H1 (cell line): ENCODE data around the gene DAGLA. TPM values are rescaled to one million over a fixed set of nuclear protein-coding genes. Genes with fewer than 3 reads are reported as not detected.

Experiments used
- CTCF ChIA-PET: fragments of 300-600 bp; sonication (Branson Sonifier 250); formaldehyde crosslinking; loops from one replicate; lab custom pipeline; 2021; ENCODE audit not compliant: partially characterized antibody; lab: Charles Lee
- POLR2A ChIA-PET: fragments of 300-600 bp; sonication (Branson Sonifier 250); formaldehyde crosslinking; loops from one replicate; lab custom pipeline; 2021; ENCODE audit warnings: inconsistent platforms; ENCODE audit not compliant: partially characterized antibody; lab: Charles Lee
- DNase-seq, 2 experiments: peaks; one replicate each; pipeline versions ENCODE4 v3.0.0 to v3.0.0-alpha.2; 2010 to 2022; ENCODE audit warnings: low spot score in 2 of 2, low read depth in 1 of 2, mixed read lengths in 1 of 2
- FAIRE-seq: peaks from 2 replicates; lab custom pipeline; 2011; peaks lifted over from hg19 to GRCh38; lab: Jason Lieb, UNC
- H2AFZ ChIP-seq: 2 replicates; pipeline ENCODE4 v1.8.1; 2012; ENCODE audit warnings: low read length, inconsistent platforms
- H2AK5ac ChIP-seq: 2 replicates; pipeline ENCODE4 v1.6.1; 2013; ENCODE audit warnings: low read depth, low read length
- H2BK120ac ChIP-seq: replicated peaks from 2 replicates; pipeline ENCODE3; 2013; ENCODE audit warnings: low read depth, low read length, inconsistent platforms
- H2BK12ac ChIP-seq: 2 replicates; pipeline ENCODE4 v1.6.1; 2013; ENCODE audit warnings: low read depth, low read length
- H2BK15ac ChIP-seq: 2 replicates; pipeline ENCODE4 v1.6.1; 2013; ENCODE audit warnings: low read length
- H2BK20ac ChIP-seq: 2 replicates; pipeline ENCODE4 v1.6.1; 2013; ENCODE audit warnings: low read length
- H2BK5ac ChIP-seq: 2 replicates; pipeline ENCODE4 v1.6.1; 2013; ENCODE audit warnings: low read depth, low read length
- H3K14ac ChIP-seq: 2 replicates; pipeline ENCODE4 v1.6.1; 2013; ENCODE audit warnings: inconsistent platforms; ENCODE audit not compliant: insufficient read length
- H3K18ac ChIP-seq: 2 replicates; pipeline ENCODE4 v1.6.1; 2013; ENCODE audit warnings: low read length; ENCODE audit errors: extremely low read depth
- H3K23ac ChIP-seq: 2 replicates; pipeline ENCODE4 v1.6.1; 2013; ENCODE audit warnings: inconsistent platforms; ENCODE audit not compliant: insufficient read length
- H3K23me2 ChIP-seq: 2 replicates; pipeline ENCODE4 v1.6.1; 2013; ENCODE audit warnings: low read depth, low read length
- H3K27ac ChIP-seq: 2 replicates; pipeline ENCODE4 v1.6.1; 2011; ENCODE audit warnings: low read depth, low read length, inconsistent platforms
- H3K27me3 ChIP-seq, 4 experiments: replicated peaks in 1 of 4; 1 replicate in 1 of 4; 2 replicates in 3 of 4; pipeline versions ENCODE4 v1.6.1 to v1.8.1; 2011 to 2013; ENCODE audit warnings: low read length in 3 of 4, mild to moderate bottlenecking in 3 of 4, inconsistent platforms in 2 of 4, mixed read lengths in 2 of 4, moderate library complexity in 1 of 4; ENCODE audit not compliant: control insufficient read depth in 3 of 4, insufficient read depth in 3 of 4; ENCODE audit errors: extremely low read depth in 1 of 4
- H3K36me3 ChIP-seq, 4 experiments: 2 replicates each; pipeline versions ENCODE4 v1.6.1 to v1.8.1; 2011 to 2013; ENCODE audit warnings: mild to moderate bottlenecking in 4 of 4, low read length in 3 of 4, moderate library complexity in 2 of 4, control low read depth in 1 of 4, inconsistent platforms in 1 of 4; ENCODE audit not compliant: insufficient read depth in 4 of 4, control insufficient read depth in 2 of 4
- H3K4ac ChIP-seq: replicated peaks from 2 replicates; pipeline ENCODE3; 2013; ENCODE audit warnings: low read length, low read depth, mixed read lengths, inconsistent platforms; ENCODE audit not compliant: insufficient read length
- H3K4me1 ChIP-seq, 4 experiments: replicated peaks in 1 of 4; 1 replicate in 1 of 4; 2 replicates in 3 of 4; pipeline versions ENCODE4 v1.6.1 to v1.8.1; 2011 to 2013; ENCODE audit warnings: low read length in 3 of 4, inconsistent platforms in 2 of 4, mixed read lengths in 1 of 4; ENCODE audit not compliant: insufficient read depth in 4 of 4, control insufficient read depth in 3 of 4
- H3K4me2 ChIP-seq, 2 experiments: 2 replicates each; pipeline versions ENCODE4 v1.6.1 to v1.8.1; 2011 to 2013; ENCODE audit warnings: low read depth in 2 of 2, low read length in 2 of 2, control low read depth in 1 of 2, inconsistent platforms in 1 of 2, mild to moderate bottlenecking in 1 of 2; ENCODE audit not compliant: insufficient read depth in 1 of 2
- H3K4me3 ChIP-seq, 4 experiments: fragments of 200-600, 300-600 bp in 1 of 4; sonication (generic), shearing (Covaris generic), sonication (Bioruptor Twin) in 1 of 4; 2 replicates each; pipeline versions ENCODE4 v1.5.1 to v1.8.1; 2011 to 2016; ENCODE audit warnings: low read length in 4 of 4, low read depth in 3 of 4, control low read depth in 2 of 4, inconsistent platforms in 2 of 4, mild to moderate bottlenecking in 2 of 4, mixed read lengths in 1 of 4, moderate library complexity in 1 of 4; ENCODE audit not compliant: insufficient read depth in 2 of 4; ENCODE audit errors: extremely low read depth in 1 of 4
- H3K56ac ChIP-seq: replicated peaks from 2 replicates; pipeline ENCODE3; 2013; ENCODE audit warnings: low read depth, mild to moderate bottlenecking, mixed read lengths, low read length, inconsistent platforms; ENCODE audit not compliant: insufficient read length
- H3K79me1 ChIP-seq: 2 replicates; pipeline ENCODE4 v1.6.1; 2013; ENCODE audit warnings: low read depth, low read length, control low read depth
- H3K79me2 ChIP-seq, 2 experiments: 2 replicates each; pipeline versions ENCODE4 v1.6.1 to v1.8.1; 2012 to 2013; ENCODE audit warnings: low read length in 2 of 2, mild to moderate bottlenecking in 2 of 2, inconsistent platforms in 1 of 2; ENCODE audit not compliant: insufficient read depth in 2 of 2, control insufficient read depth in 1 of 2
- H3K9ac ChIP-seq, 4 experiments: replicated peaks in 1 of 4; 1 replicate in 1 of 4; 2 replicates in 3 of 4; pipeline versions ENCODE4 v1.6.1 to v1.8.1; 2011 to 2013; ENCODE audit warnings: low read depth in 3 of 4, low read length in 3 of 4, control low read depth in 2 of 4, mild to moderate bottlenecking in 2 of 4, moderate library complexity in 2 of 4, inconsistent platforms in 1 of 4; ENCODE audit errors: extremely low read depth in 1 of 4
- H3K9me3 ChIP-seq, 2 experiments: 2 replicates each; pipeline versions ENCODE4 v1.6.1 to v1.8.1; 2012 to 2013; ENCODE audit warnings: mild to moderate bottlenecking in 2 of 2, moderate library complexity in 2 of 2, control low read depth in 1 of 2, inconsistent platforms in 1 of 2, low read depth in 1 of 2, low read length in 1 of 2, mixed read lengths in 1 of 2; ENCODE audit not compliant: insufficient read depth in 2 of 2
- H4K20me1 ChIP-seq, 2 experiments: replicated peaks in 1 of 2; 2 replicates each; pipeline versions ENCODE3 to v1.8.1; 2011 to 2013; ENCODE audit warnings: inconsistent platforms in 2 of 2, low read length in 2 of 2, mild to moderate bottlenecking in 1 of 2; ENCODE audit not compliant: insufficient read depth in 2 of 2, control insufficient read depth in 1 of 2
- H4K5ac ChIP-seq: 2 replicates; pipeline ENCODE4 v1.6.1; 2013; ENCODE audit warnings: low read length, low read depth, mixed read lengths, inconsistent platforms; ENCODE audit not compliant: insufficient read length
- H4K8ac ChIP-seq: 2 replicates; pipeline ENCODE4 v1.8.0; 2013; ENCODE audit warnings: mild to moderate bottlenecking, moderate library complexity, low read length, inconsistent platforms; ENCODE audit not compliant: insufficient read depth; ENCODE audit errors: extremely low read depth
- H4K91ac ChIP-seq: replicated peaks from 2 replicates; pipeline ENCODE3; 2013; ENCODE audit warnings: low read length, mixed read lengths, inconsistent platforms; ENCODE audit not compliant: insufficient read length
- BCL11A ChIP-seq, 2 experiments: IDR thresholded peaks; one replicate each; pipeline ENCODE4 v1.6.1; 2011; ENCODE audit warnings: low read depth in 2 of 2, low read length in 2 of 2, mild to moderate bottlenecking in 2 of 2
- CTBP2 ChIP-seq: IDR thresholded peaks from 2 replicates; pipeline ENCODE4 v1.7.0; 2011; ENCODE audit warnings: borderline replicate concordance, mild to moderate bottlenecking, moderate library complexity, mixed read lengths, low read length; ENCODE audit not compliant: insufficient read depth, insufficient read length
- EP300 ChIP-seq, 2 experiments: IDR thresholded peaks; 1 replicate in 1 of 2; 2 replicates in 1 of 2; pipeline ENCODE4 v1.6.1; 2011 to 2012; ENCODE audit warnings: low read depth in 2 of 2, low read length in 2 of 2, mild to moderate bottlenecking in 2 of 2, borderline replicate concordance in 1 of 2, inconsistent platforms in 1 of 2, moderate library complexity in 1 of 2
- MAFK ChIP-seq: IDR thresholded peaks from 2 replicates; pipeline ENCODE4 v1.6.1; 2012; ENCODE audit warnings: low read depth, mild to moderate bottlenecking, improper control_type of control experiment, low read length
- MAX ChIP-seq: IDR thresholded peaks from 2 replicates; pipeline ENCODE4 v1.6.1; 2012; ENCODE audit warnings: inconsistent platforms
- POU5F1 ChIP-seq: IDR thresholded peaks from 2 replicates; pipeline ENCODE4 v1.6.1; 2011; ENCODE audit warnings: low read depth, mild to moderate bottlenecking, low read length, moderate library complexity
- RBBP5 ChIP-seq: IDR thresholded peaks from 2 replicates; pipeline ENCODE4 v1.7.1; 2012; ENCODE audit warnings: low read depth, mild to moderate bottlenecking, inconsistent platforms, low read length, moderate library complexity, borderline replicate concordance
- RFX5 ChIP-seq: IDR thresholded peaks from 2 replicates; pipeline ENCODE4 v1.6.1; 2011; ENCODE audit warnings: low read depth, low read length, improper control_type of control experiment, borderline replicate concordance
- RNF2 ChIP-seq: fragments of 200-900, 300-1000 bp; sonication (generic); IDR thresholded peaks from 2 replicates; pipeline ENCODE4 v1.7.1; 2016; ENCODE audit warnings: borderline replicate concordance, low read depth, mild to moderate bottlenecking, antibody characterized with exemption, low read length; ENCODE audit not compliant: poor library complexity, severe bottlenecking; ENCODE audit errors: missing control alignments
- SIX5 ChIP-seq: IDR thresholded peaks from 2 replicates; pipeline ENCODE4 v1.6.1; 2011; ENCODE audit warnings: mild to moderate bottlenecking, low read depth, low read length
- USF2 ChIP-seq: IDR thresholded peaks from 2 replicates; pipeline ENCODE4 v1.6.1; 2011; ENCODE audit warnings: low read length, improper control_type of control experiment
- ZNF274 ChIP-seq: IDR thresholded peaks from 2 replicates; pipeline ENCODE4 v1.7.0; 2012; ENCODE audit warnings: low read length, borderline replicate concordance; ENCODE audit errors: extremely low read depth
- WGBS, 2 experiments: shearing (Covaris generic) in 1 of 2; methylation state at CpG; one replicate each; pipeline versions ENCODE4 v1.1.6 to v1.1.7; 2013 to 2015; ENCODE audit warnings: low lambda C conversion rate in 2 of 2, mixed read lengths in 2 of 2, inconsistent platforms in 1 of 2, low coverage in 1 of 2, missing lambda C conversion rate in 1 of 2; ENCODE audit not compliant: insufficient replicate concordance in 2 of 2, insufficient coverage in 1 of 2, insufficient read length in 1 of 2; ENCODE audit errors: extremely low coverage in 1 of 2, missing lambda C conversion rate in 1 of 2; 5-methylcytosine and 5-hydroxymethylcytosine counted together
- polyA plus RNA-seq, 7 experiments: library from polyadenylated mRNA; depleted of rRNA in 3 of 7; stranded (reverse) in 5 of 7; unstranded in 2 of 7; fragments of >200 nt in 5 of 7; fragments of 200-250 nt in 2 of 7; gene quantifications; 1 replicate in 5 of 7; 2 replicates in 1 of 7; 4 replicates in 1 of 7; pipeline versions ENCODE4 v1.2.1 to v1.2.3, GENCODE V29; 2011 to 2013; ENCODE audit warnings: missing spikeins in 2 of 7, mixed read lengths in 2 of 7
- total RNA-seq: library from RNA; stranded (reverse); fragmentation: NEBNext Ultra II Directional; extraction: Animal tissue kit (Norgen Biotek cat#: 25700); gene quantifications from 2 replicates; pipeline ENCODE4 v1.2.1, GENCODE V29; 2021

Gene DAGLA
- total and polyA plus RNA-seq, 2 of the 8 experiments (the other 6 are each of a cell fraction or from before 2014, with no cell fraction given), result 3.6 to 6.6 TPM

GRCh38 chr11:61686469-61686868 lies 6.3 kb downstream of the DAGLA start:
- FAIRE-seq (no peak), DNase-seq (no peak)
- Histone ChIP-seq H4K20me1 (no peaks in the 10 kb centered on the region), H2BK120ac (no peak overlapping the region), H3K36me3 (no peaks in the 10 kb centered on the region), H3K79me1 (no peaks in the 10 kb centered on the region), H4K8ac (no peak overlapping the region), H3K56ac (no peak overlapping the region), H3K18ac (peak overlapping the region; percentile 60; the same call in 1 of the 2 replicates), H3K27me3 (peaks cover 0 to 8% (median 3%) of the 10 kb centered on the region in 4 experiments; a peak in 4 of 7 replicates), H3K4me2 (no peak overlapping the region), H4K91ac (no peak overlapping the region), H3K14ac (no peak overlapping the region), H4K5ac (no peak overlapping the region), H2AFZ (no peak overlapping the region), H3K79me2 (no peaks in the 10 kb centered on the region), H3K23ac (no peak overlapping the region), H2AK5ac (no peak overlapping the region), H3K9ac (no peak overlapping the region), H3K27ac (no peak overlapping the region), H2BK15ac (no peak overlapping the region), H3K23me2 (no peaks in the 10 kb centered on the region), H3K9me3 (no peaks in the 10 kb centered on the region), H2BK5ac (no peak overlapping the region), H3K4ac (no peak overlapping the region), H2BK20ac (no peak overlapping the region), H3K4me1 (peaks cover 0 to 17% (median 9%) of the 10 kb centered on the region in 4 experiments; a peak in 5 of 7 replicates), H3K4me3 (no peak overlapping the region), H2BK12ac (no peak overlapping the region; the same call in 1 of the 2 replicates)
- ChIA-PET POLR2A (no interaction called here), CTCF (interaction anchor here (1.4 to 5.2 kb wide), 2 partner anchors 47 to 50 kb away, joined by 3 to 22 read pairs; no protein-coding TSS in a partner anchor)
- WGBS, 2 experiments, result 82% methylated on average over 8 of the region's 8 CpGs; no CpG with 5 or more reads in 1 of the 2 experiments
- no peak for TF ChIP-seq ZNF274
- no peak for TF ChIP-seq SIX5
- no peak for TF ChIP-seq USF2
- no peak for TF ChIP-seq POU5F1
- TF ChIP-seq BCL11A (IDR thresholded peaks at IDR 0.05; ENCODE audit: low read depth in 2 of 2, low read length in 2 of 2), result no peak
- TF ChIP-seq CTBP2, result no peak
- no peak for TF ChIP-seq MAFK
- TF ChIP-seq EP300 (IDR thresholded peaks at IDR 0.05; ENCODE audit: borderline replicate concordance in 1 of 2, low read depth in 2 of 2, low read length in 2 of 2), result no peak
- TF ChIP-seq RFX5, result no peak
- no peak for TF ChIP-seq RBBP5
- no peak for TF ChIP-seq RNF2
- TF ChIP-seq MAX, result no peak
